AG10803 (cell line): ENCODE data around the gene LMX1B.

Source experiments
- DNase-seq: peaks from one replicate; pipeline ENCODE4 v3.0.0; 2010; ENCODE audit warnings: low read depth
- H3K4me3 ChIP-seq: 2 replicates; pipeline ENCODE4 v1.5.1; 2011; ENCODE audit warnings: mild to moderate bottlenecking, low read length, control low read depth
- TF ChIP-seq, protein P1 (sequence below): conservative IDR thresholded peaks from 2 replicates; pipeline ENCODE4 v1.5.1; 2011; ENCODE audit warnings: mild to moderate bottlenecking, low read length, control low read depth, inconsistent platforms

The LMX1B gene

GRCh38 chr9:126581893-126582292 lies 31.8 kb upstream of the LMX1B start:
- H3K4me3 ChIP-seq, result no peak overlapping the region
- TF ChIP-seq, protein P1, sequence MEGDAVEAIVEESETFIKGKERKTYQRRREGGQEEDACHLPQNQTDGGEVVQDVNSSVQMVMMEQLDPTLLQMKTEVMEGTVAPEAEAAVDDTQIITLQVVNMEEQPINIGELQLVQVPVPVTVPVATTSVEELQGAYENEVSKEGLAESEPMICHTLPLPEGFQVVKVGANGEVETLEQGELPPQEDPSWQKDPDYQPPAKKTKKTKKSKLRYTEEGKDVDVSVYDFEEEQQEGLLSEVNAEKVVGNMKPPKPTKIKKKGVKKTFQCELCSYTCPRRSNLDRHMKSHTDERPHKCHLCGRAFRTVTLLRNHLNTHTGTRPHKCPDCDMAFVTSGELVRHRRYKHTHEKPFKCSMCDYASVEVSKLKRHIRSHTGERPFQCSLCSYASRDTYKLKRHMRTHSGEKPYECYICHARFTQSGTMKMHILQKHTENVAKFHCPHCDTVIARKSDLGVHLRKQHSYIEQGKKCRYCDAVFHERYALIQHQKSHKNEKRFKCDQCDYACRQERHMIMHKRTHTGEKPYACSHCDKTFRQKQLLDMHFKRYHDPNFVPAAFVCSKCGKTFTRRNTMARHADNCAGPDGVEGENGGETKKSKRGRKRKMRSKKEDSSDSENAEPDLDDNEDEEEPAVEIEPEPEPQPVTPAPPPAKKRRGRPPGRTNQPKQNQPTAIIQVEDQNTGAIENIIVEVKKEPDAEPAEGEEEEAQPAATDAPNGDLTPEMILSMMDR, result no peak
- no peak for DNase-seq

- TF ChIP-seq, protein P1, result no peak
- H3K4me3 ChIP-seq, result no peak overlapping the region
- DNase-seq, result no peak
These were observed 31.3 kb upstream of the LMX1B start for GRCh38 chr9:126582427-126582826.

- TF ChIP-seq, protein P1, result no peak
- no peak for DNase-seq
- H3K4me3 ChIP-seq, result no peak overlapping the region
These were observed 30.5 kb upstream of the LMX1B start for GRCh38 chr9:126583144-126583760.

DNA sequence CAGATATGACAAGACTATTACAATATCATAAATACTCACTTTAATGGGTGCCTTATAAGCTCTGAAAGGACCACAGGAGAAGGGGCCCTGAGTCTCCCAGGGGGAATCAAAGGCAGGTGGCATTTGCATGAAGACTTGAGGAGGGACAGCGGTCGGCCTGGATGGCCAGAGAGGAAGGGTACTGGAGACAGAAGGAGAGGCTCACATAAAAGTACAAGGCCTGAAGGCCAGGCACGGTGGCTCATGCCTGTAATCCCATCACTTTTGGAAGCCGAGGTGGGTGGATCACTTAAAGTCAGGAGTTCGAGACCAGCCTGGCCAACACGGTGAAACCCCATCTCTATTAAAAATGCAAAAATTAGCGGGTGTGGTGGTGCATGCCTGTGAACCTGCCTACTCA lies 29.1 kb upstream of the LMX1B start:
- no peak overlapping the region for H3K4me3 ChIP-seq
- TF ChIP-seq, protein P1, result no peak
- DNase-seq, result no peak

- TF ChIP-seq, protein P1, result no peak
- DNase-seq, result no peak
- no peak overlapping the region for H3K4me3 ChIP-seq
These were observed 27.5 kb upstream of the LMX1B start for GRCh38 chr9:126586236-126586635.

- H3K4me3 ChIP-seq, result no peak overlapping the region
- TF ChIP-seq, protein P1, result no peak
- DNase-seq, result no peak
These were observed 26.2 kb upstream of the LMX1B start for GRCh38 chr9:126587187-126588185.
